Stomach smooth muscle (tissue), 2 donors: ENCODE measurements around the gene SP5.

Source experiments
- H3K27ac ChIP-seq: one replicate; pipeline ENCODE4 v1.7.0; 2013; ENCODE audit warnings: mild to moderate bottlenecking, low read length, inconsistent platforms
- H3K27me3 ChIP-seq, 2 donors: one replicate each; pipeline ENCODE4 v1.7.0; 2013; ENCODE audit warnings: low read length in 2 of 2; ENCODE audit not compliant: insufficient read depth in 2 of 2, control insufficient read depth in 1 of 2
- H3K36me3 ChIP-seq, 2 donors: one replicate each; pipeline ENCODE4 v1.7.0; 2013; ENCODE audit warnings: low read length in 2 of 2; ENCODE audit not compliant: control insufficient read depth in 2 of 2, insufficient read depth in 2 of 2
- H3K4me1 ChIP-seq: one replicate; pipeline ENCODE4 v1.7.0; 2013; ENCODE audit warnings: low read length; ENCODE audit not compliant: control insufficient read depth, insufficient read depth
- H3K4me3 ChIP-seq, 2 donors: one replicate each; pipeline ENCODE4 v1.7.0; 2013; ENCODE audit warnings: low read length in 2 of 2
- H3K9ac ChIP-seq, 2 donors: one replicate each; pipeline ENCODE4 v1.7.0; 2013; ENCODE audit warnings: low read length in 2 of 2, mild to moderate bottlenecking in 1 of 2
- H3K9me3 ChIP-seq, 2 donors: one replicate each; pipeline ENCODE4 v1.7.0; 2013; ENCODE audit warnings: low read length in 2 of 2; ENCODE audit not compliant: control insufficient read depth in 2 of 2
- donor health status: healthy.
- donor health status: Pancreatic carcinoma.

The SP5 gene

GRCh38 chr2:170762760-170763159 is 47.6 kb downstream of the SP5 start:
- Histone ChIP-seq H3K36me3 (no peaks in the 10 kb centered on the region), H3K4me1 (no peaks in the 10 kb centered on the region), H3K4me3 (no peak overlapping the region), H3K27me3 (no peaks in the 10 kb centered on the region), H3K9me3 (no peaks in the 10 kb centered on the region), H3K9ac (no peak overlapping the region), H3K27ac (no peak overlapping the region)

GRCh38 chr2:170763232-170763631 is 48.1 kb downstream of the SP5 start:
- H3K4me1 ChIP-seq: no peaks in the 10 kb centered on the region
- no peak overlapping the region for H3K27ac ChIP-seq
- H3K9me3 ChIP-seq: no peaks in the 10 kb centered on the region
- H3K9ac ChIP-seq: no peak overlapping the region
- H3K27me3 ChIP-seq: no peaks in the 10 kb centered on the region
- H3K36me3 ChIP-seq: no peaks in the 10 kb centered on the region
- no peak overlapping the region for H3K4me3 ChIP-seq

GRCh38 chr2:170764880-170765261 is 49.7 kb downstream of the SP5 start:
- Histone ChIP-seq H3K9me3 (no peaks in the 10 kb centered on the region), H3K27me3 (no peaks in the 10 kb centered on the region), H3K4me1 (no peaks in the 10 kb centered on the region), H3K27ac (no peak overlapping the region), H3K9ac (no peak overlapping the region), H3K4me3 (no peak overlapping the region), H3K36me3 (no peaks in the 10 kb centered on the region)

GRCh38 chr2:170766693-170767092 is 51.6 kb downstream of the SP5 start:
- H3K27ac ChIP-seq: no peak overlapping the region
- no peak overlapping the region for H3K9ac ChIP-seq

More at GRCh38 chr2:170766693-170767092, 51.6 kb downstream of the SP5 start:
- H3K27me3 ChIP-seq: no peaks in the 10 kb centered on the region
- H3K4me3 ChIP-seq: no peak overlapping the region
- H3K9me3 ChIP-seq: no peaks in the 10 kb centered on the region
- H3K36me3 ChIP-seq: no peaks in the 10 kb centered on the region
- H3K4me1 ChIP-seq: peaks cover 6% of the 10 kb centered on the region
